Astrocyte of the spinal cord (primary cell): ENCODE data around the gene ARHGEF11.
"Not testable (repeated sequence)": the region's sequence is repeated elsewhere in the genome, so short reads cannot be mapped to it uniquely, and the experiment has no call there.

Experiments
- DNase-seq: peaks from one replicate; pipeline ENCODE4 v3.0.0; 2011; ENCODE audit warnings: low read depth, low spot score
- H3K4me3 ChIP-seq: 2 replicates; pipeline ENCODE4 v1.5.1; 2011; ENCODE audit warnings: low read depth, mild to moderate bottlenecking, low read length, moderate library complexity
- in situ Hi-C: cut with HindIII; loops from 2 replicates; pipeline ENCODE4 v1.10.0; 2017; ENCODE audit warnings: low sequenced_read_pairs
- TF ChIP-seq, protein P1 (sequence below): IDR thresholded peaks from 2 replicates; pipeline ENCODE4 v1.5.1; 2012; ENCODE audit warnings: low read depth, mild to moderate bottlenecking, low read length, inconsistent platforms

Gene ARHGEF11

DNA sequence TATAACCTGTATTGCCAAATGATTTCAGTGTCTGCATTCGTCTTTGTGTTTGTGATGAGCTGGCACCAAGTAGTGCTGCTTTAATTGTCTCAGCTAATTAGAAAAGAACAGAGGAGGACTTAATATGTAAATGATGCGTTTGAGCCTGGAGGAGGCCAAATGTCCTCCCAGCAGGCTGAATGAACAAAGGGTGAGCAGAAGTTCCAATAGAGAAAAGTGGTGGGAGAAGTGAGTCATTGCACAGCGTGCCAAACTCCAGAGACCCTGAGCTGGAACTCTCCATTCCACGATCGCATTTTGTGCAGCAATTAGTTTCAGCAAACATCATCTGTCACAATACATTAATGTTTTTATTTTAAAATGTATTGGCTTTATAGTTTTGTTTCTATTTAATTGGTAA lies 36.2 kb upstream of the ARHGEF11 start:
- TF ChIP-seq, protein P1, sequence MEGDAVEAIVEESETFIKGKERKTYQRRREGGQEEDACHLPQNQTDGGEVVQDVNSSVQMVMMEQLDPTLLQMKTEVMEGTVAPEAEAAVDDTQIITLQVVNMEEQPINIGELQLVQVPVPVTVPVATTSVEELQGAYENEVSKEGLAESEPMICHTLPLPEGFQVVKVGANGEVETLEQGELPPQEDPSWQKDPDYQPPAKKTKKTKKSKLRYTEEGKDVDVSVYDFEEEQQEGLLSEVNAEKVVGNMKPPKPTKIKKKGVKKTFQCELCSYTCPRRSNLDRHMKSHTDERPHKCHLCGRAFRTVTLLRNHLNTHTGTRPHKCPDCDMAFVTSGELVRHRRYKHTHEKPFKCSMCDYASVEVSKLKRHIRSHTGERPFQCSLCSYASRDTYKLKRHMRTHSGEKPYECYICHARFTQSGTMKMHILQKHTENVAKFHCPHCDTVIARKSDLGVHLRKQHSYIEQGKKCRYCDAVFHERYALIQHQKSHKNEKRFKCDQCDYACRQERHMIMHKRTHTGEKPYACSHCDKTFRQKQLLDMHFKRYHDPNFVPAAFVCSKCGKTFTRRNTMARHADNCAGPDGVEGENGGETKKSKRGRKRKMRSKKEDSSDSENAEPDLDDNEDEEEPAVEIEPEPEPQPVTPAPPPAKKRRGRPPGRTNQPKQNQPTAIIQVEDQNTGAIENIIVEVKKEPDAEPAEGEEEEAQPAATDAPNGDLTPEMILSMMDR, result no peak
- in situ Hi-C loops, result no loop called here
- DNase-seq, result no peak
- no peak overlapping the region for H3K4me3 ChIP-seq

DNA sequence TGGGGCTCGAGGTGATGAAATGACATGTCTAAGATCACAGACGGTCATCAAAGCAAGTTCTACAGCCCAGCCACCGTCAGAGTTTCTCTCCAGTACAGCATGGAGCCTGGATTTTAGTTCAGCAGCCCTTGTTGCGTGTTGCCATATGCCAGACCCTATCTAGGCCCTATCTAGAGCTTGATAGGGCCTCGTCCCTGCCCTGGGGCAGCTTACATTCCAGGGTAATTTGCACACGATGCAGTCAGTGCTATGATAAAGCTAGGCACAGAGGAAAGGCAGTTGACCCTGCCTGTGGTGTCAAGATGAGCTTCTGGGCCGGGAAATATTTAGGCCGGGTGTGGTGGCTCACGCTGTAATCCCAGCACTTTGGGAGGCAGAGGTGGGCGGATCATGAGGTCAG lies 35.2 kb upstream of the ARHGEF11 start:
- in situ Hi-C loops, result no loop called here
- H3K4me3 ChIP-seq, result no peak overlapping the region
- TF ChIP-seq, protein P1, result no peak
- DNase-seq, result no peak

DNA sequence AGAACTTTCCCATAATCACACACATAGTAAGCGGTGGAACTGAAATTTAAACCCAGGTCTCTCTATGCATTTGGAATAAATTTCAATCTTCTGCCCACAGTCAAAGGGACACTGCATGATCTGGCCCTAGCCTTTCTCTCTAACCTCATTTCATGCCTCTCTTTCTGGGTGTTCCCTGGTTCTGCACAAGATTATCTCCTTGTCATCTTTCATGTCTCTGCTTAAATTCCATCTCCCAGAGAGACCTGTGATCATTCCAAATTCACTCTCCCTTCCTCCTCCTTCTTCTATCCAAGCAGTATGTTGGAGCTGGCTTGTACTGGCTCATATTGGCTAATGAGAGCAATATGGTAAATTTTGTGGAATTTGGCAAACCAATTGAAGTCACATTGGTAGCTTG lies 31.9 kb upstream of the ARHGEF11 start:
- H3K4me3 ChIP-seq, result no peak overlapping the region
- DNase-seq, result no peak
- in situ Hi-C loops, result no loop called here
- TF ChIP-seq, protein P1, result no peak

DNA sequence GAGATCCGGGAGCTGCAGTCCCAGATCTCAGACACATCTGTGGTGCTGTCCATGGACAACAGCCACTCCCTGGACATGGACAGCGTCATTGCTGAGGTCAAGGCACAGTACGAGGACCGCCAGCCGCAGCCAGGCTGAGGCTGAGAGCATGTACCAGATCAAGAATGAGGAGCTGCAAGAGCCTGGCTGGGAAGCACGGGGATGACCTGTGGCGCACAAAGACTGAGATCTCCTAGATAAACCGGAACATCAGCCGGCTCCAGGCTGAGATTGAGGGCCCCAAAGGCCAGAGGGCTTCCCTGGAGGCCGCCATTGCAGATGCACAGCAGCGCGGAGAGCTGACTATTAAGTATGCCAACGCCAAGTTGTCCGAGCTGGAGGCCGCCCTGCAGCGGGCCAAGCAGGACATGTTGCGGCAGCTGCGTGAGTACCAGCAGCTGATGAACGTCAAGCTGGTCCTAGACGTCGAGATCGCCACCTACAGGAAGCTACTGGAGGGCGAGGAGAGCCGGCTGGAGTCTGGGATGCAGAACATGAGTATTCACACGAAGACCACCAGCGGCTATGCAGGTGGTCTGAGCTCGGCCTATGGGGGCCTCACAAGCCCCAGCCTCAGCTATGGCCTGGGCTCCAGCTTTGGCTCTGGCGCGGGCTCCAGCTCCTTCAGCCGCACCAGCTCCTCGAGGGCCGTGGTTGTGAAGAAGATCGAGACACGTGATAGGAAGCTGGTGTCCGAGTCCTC lies 28.6 kb upstream of the ARHGEF11 start:
- TF ChIP-seq, protein P1, result peak; percentile 73
- in situ Hi-C loops, result no loop called here
- H3K4me3 ChIP-seq, result no peak overlapping the region
- DNase-seq, result peak; percentile 44

DNA sequence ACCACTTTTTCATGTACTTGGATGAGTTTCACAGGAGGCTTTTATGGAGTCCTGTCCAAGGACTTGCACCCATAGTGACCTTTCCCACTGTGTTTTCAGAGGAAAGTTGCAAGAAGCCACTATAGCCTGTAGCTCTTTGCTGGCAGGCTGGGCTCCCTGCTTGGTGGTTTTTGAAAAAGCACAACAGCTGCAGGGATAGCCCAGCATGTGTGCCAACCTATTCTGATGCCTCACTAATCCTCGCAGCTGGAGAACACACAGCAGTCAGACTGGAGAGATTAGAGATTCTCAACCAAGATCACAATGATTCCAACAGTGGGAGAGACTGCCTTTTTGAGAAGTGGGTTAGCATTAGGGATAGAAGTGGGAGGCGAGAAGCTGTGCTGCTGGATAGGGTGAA lies 24.1 kb upstream of the ARHGEF11 start:
- no peak overlapping the region for H3K4me3 ChIP-seq
- TF ChIP-seq, protein P1, result no peak
- no peak for DNase-seq
- in situ Hi-C loops, result no loop called here

DNA sequence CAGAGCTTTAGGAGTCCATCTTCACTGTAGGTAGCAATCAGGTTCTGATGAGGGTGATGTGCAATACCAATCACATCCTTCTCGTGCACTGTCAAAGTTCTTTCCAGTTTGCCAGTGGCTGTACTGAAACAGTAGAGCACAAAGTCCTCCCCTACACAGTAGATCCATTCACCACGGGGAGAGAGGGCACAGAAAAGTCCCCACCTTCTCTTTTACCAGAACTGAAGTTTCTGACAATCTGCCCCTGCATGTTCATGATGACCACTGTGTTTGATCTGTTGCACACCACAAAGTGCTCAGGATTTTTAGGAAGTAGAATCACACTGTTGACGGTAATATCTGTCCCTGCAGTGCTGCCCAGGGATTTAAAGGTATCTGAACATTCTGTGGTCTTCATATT lies 13.7 kb upstream of the ARHGEF11 start:
- in situ Hi-C loops, H3K4me3 ChIP-seq, DNase-seq: not testable (repeated sequence)

DNA sequence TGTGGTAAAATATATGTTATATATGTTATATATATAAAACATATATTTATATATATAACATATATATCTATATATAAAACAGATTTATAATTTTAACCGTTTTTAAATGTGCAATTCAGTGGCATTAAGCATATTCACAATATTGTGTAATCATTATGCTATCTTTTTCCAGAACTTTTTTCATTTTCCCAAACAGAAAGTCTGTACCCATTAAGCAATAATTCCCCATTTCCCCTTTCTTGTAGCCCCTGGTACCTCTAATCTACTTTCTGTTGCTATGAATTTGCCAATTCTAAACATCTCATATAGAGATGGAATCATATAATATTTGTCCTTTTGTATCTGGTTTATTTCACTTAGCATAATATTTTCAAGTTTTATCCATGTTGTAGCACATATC lies 10.7 kb upstream of the ARHGEF11 start:
- H3K4me3 ChIP-seq, result no peak overlapping the region
- TF ChIP-seq, protein P1, result no peak
- in situ Hi-C loops, result no loop called here
- no peak for DNase-seq

DNA sequence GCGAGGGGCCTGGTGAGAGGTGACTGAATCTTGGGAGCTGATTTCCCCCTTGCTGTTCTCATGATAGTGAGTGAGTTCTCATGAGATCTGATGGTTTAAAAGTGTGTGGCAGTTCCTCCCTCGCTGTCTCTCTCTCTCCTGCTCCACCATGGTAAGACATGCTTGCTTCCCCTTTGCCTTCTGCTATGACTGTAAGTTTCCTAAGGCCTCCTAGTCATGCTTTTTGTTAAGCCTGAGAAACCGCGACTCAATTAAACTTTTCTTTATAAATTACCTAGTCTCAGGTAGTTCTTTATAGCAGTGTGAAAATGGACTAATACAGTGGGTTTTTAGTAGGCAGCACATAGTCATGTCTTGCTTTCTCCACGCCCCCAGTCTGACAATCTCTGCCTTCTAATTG lies 10.2 kb upstream of the ARHGEF11 start:
- DNase-seq, H3K4me3 ChIP-seq, in situ Hi-C loops: not testable (repeated sequence)
